Endothelial cell of umbilical vein (primary cell): ENCODE data around the gene PAK4. TPM values are rescaled to one million over a fixed set of nuclear protein-coding genes. Genes with fewer than 3 reads are reported as not detected.

ENCODE experiments used
- BruUV-seq: library from RNA; stranded (reverse); fragments of 400-500 nt; replicated peaks from 2 replicates; lab custom pipeline; 2021; lab: Mats Ljungman, UMichigan
- CTCF ChIA-PET: fragments of 300-600, 350-600 bp; sonication (Branson Sonifier 250); formaldehyde crosslinking; loops from one replicate; lab custom pipeline; 2021; ENCODE audit warnings: antibody characterized with exemption, inconsistent platforms; lab: Charles Lee
- POLR2A ChIA-PET: fragments of 300-600, 350-600 bp; sonication (Branson Sonifier 250); formaldehyde crosslinking; loops from one replicate; lab custom pipeline; 2021; ENCODE audit warnings: antibody characterized with exemption, inconsistent platforms; lab: Charles Lee
- DNase-seq: peaks from one replicate; pipeline ENCODE4 v3.0.0-alpha.2; 2011; ENCODE audit warnings: low read depth, low spot score
- FAIRE-seq: peaks from 2 replicates; lab custom pipeline; 2011; peaks lifted over from hg19 to GRCh38; lab: Jason Lieb, UNC
- H2AFZ ChIP-seq: 2 replicates; pipeline ENCODE4 v1.6.0; 2012; ENCODE audit warnings: low read depth, low read length, control low read depth, inconsistent platforms
- H3K27ac ChIP-seq: 2 replicates; pipeline ENCODE4 v1.5.1; 2011; ENCODE audit warnings: low read depth, mild to moderate bottlenecking, control low read depth, low read length, moderate library complexity; ENCODE audit not compliant: insufficient read depth
- H3K27me3 ChIP-seq, 2 experiments: 2 replicates each; pipeline versions ENCODE4 v1.6.0 to v1.6.1; 2011; ENCODE audit warnings: low read length in 2 of 2, mixed read lengths in 1 of 2; ENCODE audit not compliant: control insufficient read depth in 2 of 2, insufficient read depth in 2 of 2
- H3K36me3 ChIP-seq, 2 experiments: 2 replicates in 1 of 2; 3 replicates in 1 of 2; pipeline ENCODE4 v1.5.1; 2011; ENCODE audit warnings: low read length in 2 of 2, mild to moderate bottlenecking in 1 of 2, moderate library complexity in 1 of 2; ENCODE audit not compliant: control insufficient read depth in 2 of 2, insufficient read depth in 2 of 2; ENCODE audit errors: extremely low read depth in 1 of 2
- H3K4me1 ChIP-seq: 3 replicates; pipeline ENCODE4 v1.5.1; 2011; ENCODE audit warnings: mild to moderate bottlenecking, low read length; ENCODE audit not compliant: control insufficient read depth, insufficient read depth; ENCODE audit errors: extremely low read depth
- H3K4me2 ChIP-seq: 2 replicates; pipeline ENCODE4 v1.6.1; 2011; ENCODE audit warnings: low read length, control low read depth, mixed read lengths; ENCODE audit not compliant: insufficient read depth
- H3K4me3 ChIP-seq, 3 experiments: fragments of 200-600 bp in 1 of 3; sonication (generic), shearing (Covaris generic) in 1 of 3; replicated peaks in 1 of 3; 2 replicates each; pipeline ENCODE4 v1.5.1; 2011 to 2016; ENCODE audit warnings: control low read depth in 3 of 3, low read length in 3 of 3, mild to moderate bottlenecking in 2 of 3, inconsistent platforms in 1 of 3, low read depth in 1 of 3, moderate library complexity in 1 of 3; ENCODE audit not compliant: insufficient read depth in 1 of 3
- H3K79me2 ChIP-seq: 2 replicates; pipeline ENCODE4 v1.6.0; 2012; ENCODE audit warnings: low read length, inconsistent platforms; ENCODE audit not compliant: control insufficient read depth, insufficient read depth
- H3K9ac ChIP-seq: replicated peaks from 2 replicates; pipeline ENCODE3; 2011; ENCODE audit warnings: low read length, control low read depth; ENCODE audit not compliant: insufficient read depth; ENCODE audit errors: extremely low read depth
- H3K9me1 ChIP-seq: replicated peaks from 3 replicates; pipeline ENCODE4 v1.6.0; 2011; ENCODE audit warnings: mild to moderate bottlenecking, low read length; ENCODE audit not compliant: control insufficient read depth, insufficient read depth; ENCODE audit errors: extremely low read depth
- H3K9me3 ChIP-seq: replicated peaks from 2 replicates; pipeline ENCODE4 v1.5.1; 2012; ENCODE audit warnings: low read length, inconsistent platforms; ENCODE audit not compliant: control insufficient read depth, insufficient read depth
- H4K20me1 ChIP-seq: replicated peaks from 2 replicates; pipeline ENCODE3; 2011; ENCODE audit warnings: mild to moderate bottlenecking, low read length; ENCODE audit not compliant: control insufficient read depth, insufficient read depth; ENCODE audit errors: extremely low read depth
- CTCF ChIP-seq, 2 donors: IDR thresholded peaks; 1 replicate in 1 of 2; 2 replicates in 1 of 2; pipeline ENCODE4 v1.5.1; 2011; ENCODE audit warnings: low read length in 2 of 2, mild to moderate bottlenecking in 2 of 2, moderate library complexity in 2 of 2, control low read depth in 1 of 2, inconsistent platforms in 1 of 2, low read depth in 1 of 2; ENCODE audit not compliant: insufficient read depth in 1 of 2; ENCODE audit errors: extremely low read depth in 1 of 2
- EZH2 ChIP-seq: IDR thresholded peaks from 2 replicates; pipeline ENCODE4 v1.6.1; 2012; ENCODE audit warnings: borderline replicate concordance, low read depth, mild to moderate bottlenecking, moderate library complexity, low read length, inconsistent platforms; ENCODE audit not compliant: severe bottlenecking
- FOS ChIP-seq: IDR thresholded peaks from 2 replicates; pipeline ENCODE4 v1.6.1; 2011; ENCODE audit warnings: mild to moderate bottlenecking, low read length, moderate library complexity, borderline replicate concordance; ENCODE audit not compliant: insufficient read depth
- GATA2 ChIP-seq: IDR thresholded peaks from 2 replicates; pipeline ENCODE4 v1.7.0; 2011; ENCODE audit warnings: low read depth, mild to moderate bottlenecking, moderate library complexity, mixed read lengths, low read length; ENCODE audit not compliant: insufficient read length, insufficient read depth
- JUN ChIP-seq: IDR thresholded peaks from 2 replicates; pipeline ENCODE4 v1.6.1; 2011; ENCODE audit warnings: borderline replicate concordance, low read depth; ENCODE audit not compliant: insufficient read length, insufficient read depth
- MAX ChIP-seq: IDR thresholded peaks from 2 replicates; pipeline ENCODE4 v1.6.1; 2011; ENCODE audit not compliant: insufficient read depth, insufficient read length
- MYC ChIP-seq: IDR thresholded peaks from one replicate; pipeline ENCODE4 v1.6.1; 2011; ENCODE audit warnings: mild to moderate bottlenecking, low read depth, low read length
- POLR2A ChIP-seq: IDR thresholded peaks from 2 replicates; pipeline ENCODE4 v1.6.1; 2012; ENCODE audit warnings: low read depth, mild to moderate bottlenecking, control low read depth, low read length
- POLR2AphosphoS5 ChIP-seq: IDR thresholded peaks from 2 replicates; pipeline ENCODE4 v1.6.1; 2012; ENCODE audit warnings: low read depth, mild to moderate bottlenecking, control low read depth, low read length, moderate library complexity; ENCODE audit not compliant: insufficient read depth
- dilution Hi-C: fragments of 300-500 bp; cut with MboI; formaldehyde crosslinking; loops from one replicate; pipeline ENCODE4 v1.15.0; 2019; ENCODE audit warnings: low sequenced_read_pairs; ENCODE audit not compliant: extremely low pct_ligation_motif_present
- intact Hi-C: fragments of 100-400 bp; cut with micrococcal nuclease; formaldehyde crosslinking; loops from one replicate; pipeline ENCODE4 v1.10.0; 2022
- polyA plus RNA-seq, 4 experiments: library from polyadenylated mRNA; depleted of rRNA in 3 of 4; stranded (reverse) in 3 of 4; unstranded in 1 of 4; fragments of >200 nt; gene quantifications; 2 replicates each; pipeline versions ENCODE4 v1.2.1 to v1.2.3, GENCODE V29; 2011 to 2012; ENCODE audit warnings: missing spikeins in 1 of 4
- total RNA-seq: library from RNA; stranded (reverse); gene quantifications from 2 replicates; pipeline ENCODE4 v1.2.3, GENCODE V29; 2021

The PAK4 gene
- total and polyA plus RNA-seq, 2 donors (not counting 3 experiments of a cell fraction or from before 2014, with no cell fraction given) = 39.8 to 55.4 TPM

- no peak overlapping the region for H3K4me2 ChIP-seq
- ChIA-PET POLR2A (no interaction called here), CTCF (no interaction called here)
- DNase-seq (no peak), FAIRE-seq (no peak)
- no peaks in the 10 kb centered on the region for H3K79me2 ChIP-seq
- TF ChIP-seq GATA2 (no peak), FOS (no peak), POLR2A (no peak), EZH2 (no peak), JUN (no peak), POLR2AphosphoS5 (no peak), MAX (no peak), MYC (no peak), CTCF (IDR thresholded peaks at IDR 0.05; ENCODE audit: extremely low read depth in 1 of 2, insufficient read depth in 1 of 2, low read depth in 1 of 2, low read length in 2 of 2) (no peak)
- H3K4me3 ChIP-seq = no peak overlapping the region
- H3K27ac ChIP-seq = no peak overlapping the region
- peaks cover 3 to 38% of the 10 kb centered on the region in 2 experiments for H3K36me3 ChIP-seq
- intact Hi-C loops (no loop called here), dilution Hi-C loops (no loop called here)
- H3K4me1 ChIP-seq = no peaks in the 10 kb centered on the region
- H3K27me3 ChIP-seq = no peaks in the 10 kb centered on the region
- H3K9me3 ChIP-seq = no peaks in the 10 kb centered on the region
- no peak overlapping the region for H3K9ac ChIP-seq
- BruUV-seq = no TSS peak
- no peaks in the 10 kb centered on the region for H4K20me1 ChIP-seq
- no peak overlapping the region for H2AFZ ChIP-seq
- H3K9me1 ChIP-seq = no peaks in the 10 kb centered on the region
Observed at GRCh38 chr19:39174558-39175544, 49.3 kb downstream of the PAK4 start.
